Progenitor cell of endocrine pancreas (in vitro differentiated cells): ENCODE measurements around the gene ACACB. TPM values are rescaled to one million over a fixed set of nuclear protein-coding genes. Genes with fewer than 3 reads are reported as not detected.

Experiments used
- DNase-seq: peaks from one replicate; pipeline ENCODE4 v3.0.0; 2021; ENCODE audit warnings: low spot score; ENCODE audit not compliant: unreplicated experiment
- H3K27ac Mint-ChIP-seq: 2 replicates; pipeline ENCODE4 v1.8.0; 2021; ENCODE audit warnings: mild to moderate bottlenecking, moderate library complexity, mixed read lengths
- H3K27me3 Mint-ChIP-seq: 2 replicates; pipeline ENCODE4 v1.8.0; 2021; ENCODE audit warnings: mixed read lengths
- H3K36me3 Mint-ChIP-seq: 2 replicates; pipeline ENCODE4 v1.8.0; 2022; ENCODE audit warnings: mixed read lengths; ENCODE audit not compliant: insufficient read depth
- H3K4me1 Mint-ChIP-seq: 2 replicates; pipeline ENCODE4 v1.8.0; 2021; ENCODE audit warnings: low read depth, mixed read lengths
- H3K4me3 Mint-ChIP-seq: 2 replicates; pipeline ENCODE4 v1.8.0; 2021; ENCODE audit warnings: low read depth, mild to moderate bottlenecking, moderate library complexity, mixed read lengths
- H3K9me3 Mint-ChIP-seq: 2 replicates; pipeline ENCODE4 v1.8.0; 2021; ENCODE audit warnings: low read depth, mixed read lengths
- CTCF ChIP-seq: fragments of 200-600 bp; sonication (generic); IDR thresholded peaks from one replicate; pipeline ENCODE4 v1.5.0; 2021; ENCODE audit warnings: antibody characterized with exemption, mild to moderate bottlenecking; ENCODE audit not compliant: unreplicated experiment
- total RNA-seq: library from RNA; stranded (reverse); gene quantifications from 2 replicates; pipeline ENCODE4 v1.2.1, GENCODE V29; 2021

Gene ACACB
- total RNA-seq, 1 donor from 2014 or later, result 47.3 TPM

DNA sequence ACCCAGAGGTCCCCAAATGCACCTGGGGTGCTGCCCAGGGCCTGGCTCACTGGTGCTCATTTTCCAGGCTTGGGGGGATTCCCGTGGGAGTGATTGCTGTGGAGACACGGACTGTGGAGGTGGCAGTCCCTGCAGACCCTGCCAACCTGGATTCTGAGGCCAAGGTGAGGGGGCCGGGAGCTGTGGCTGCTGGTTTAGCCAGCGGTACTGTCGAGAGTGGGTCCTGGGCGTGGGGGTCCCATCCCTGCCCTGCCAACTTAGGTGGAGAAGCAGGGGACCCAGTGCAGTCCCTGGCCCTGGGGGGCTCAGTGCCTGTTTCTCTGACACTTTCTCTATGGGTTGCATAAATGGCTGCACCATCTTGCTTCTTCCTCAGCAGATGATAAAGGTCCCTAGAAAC lies 141.8 kb downstream of the ACACB start:
- Mint-ChIP-seq H3K27me3 (no peaks in the 10 kb centered on the region), H3K27ac (no peak overlapping the region), H3K4me1 (no peaks in the 10 kb centered on the region), H3K36me3 (peaks cover 25% of the 10 kb centered on the region), H3K9me3 (peaks cover 9% of the 10 kb centered on the region), H3K4me3 (no peak overlapping the region)
- DNase-seq, result no peak
- TF ChIP-seq CTCF, result no peak

DNA sequence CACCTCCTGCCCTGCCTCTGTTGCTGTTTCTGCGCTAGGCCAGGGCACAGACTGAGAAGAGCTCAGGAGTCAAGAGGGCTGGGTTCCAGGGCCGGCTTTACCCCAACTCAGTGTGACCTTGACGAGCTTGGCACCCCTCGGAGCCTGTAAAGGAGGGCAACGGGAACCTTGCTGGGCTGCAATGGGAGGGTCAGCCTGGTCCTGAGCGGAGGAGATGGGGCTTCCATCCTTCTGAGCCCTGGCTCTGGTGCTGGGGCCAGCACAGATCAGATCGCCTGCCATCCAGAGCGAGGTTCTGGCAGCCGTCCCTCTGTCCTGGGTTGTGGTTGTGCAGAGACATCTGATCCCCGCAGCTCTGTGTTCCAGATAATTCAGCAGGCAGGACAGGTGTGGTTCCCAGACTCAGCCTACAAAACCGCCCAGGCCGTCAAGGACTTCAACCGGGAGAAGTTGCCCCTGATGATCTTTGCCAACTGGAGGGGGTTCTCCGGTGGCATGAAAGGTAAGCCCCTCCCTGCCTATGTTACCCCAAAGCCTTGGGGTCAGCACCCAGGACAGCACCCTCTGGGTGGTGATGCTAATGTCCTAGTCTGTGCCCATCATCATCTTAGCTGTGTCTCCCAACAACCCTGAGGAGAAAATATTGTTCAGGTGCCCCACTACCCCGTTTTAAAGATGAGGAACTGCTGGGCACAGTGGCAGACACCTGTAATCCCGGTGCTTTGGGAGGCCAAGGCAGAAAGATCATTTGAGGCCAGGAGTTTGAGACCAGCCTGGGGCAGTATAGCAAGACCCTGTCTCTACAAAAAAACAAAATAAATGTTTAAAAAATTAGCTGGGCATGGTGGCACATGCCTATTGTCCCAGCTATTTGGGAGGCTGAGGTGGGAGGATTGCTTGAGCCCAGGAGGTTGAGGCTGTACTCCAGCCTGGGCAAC lies 142.5 kb downstream of the ACACB start:
- H3K36me3 Mint-ChIP-seq, result peaks cover 22% of the 10 kb centered on the region
- H3K9me3 Mint-ChIP-seq, result peaks cover 6% of the 10 kb centered on the region
- no peak overlapping the region for H3K4me3 Mint-ChIP-seq
- no peak for DNase-seq
- no peak for TF ChIP-seq CTCF
- H3K4me1 Mint-ChIP-seq, result no peaks in the 10 kb centered on the region
- H3K27me3 Mint-ChIP-seq, result no peaks in the 10 kb centered on the region
- H3K27ac Mint-ChIP-seq, result no peak overlapping the region

- Mint-ChIP-seq H3K4me1 (no peaks in the 10 kb centered on the region), H3K4me3 (no peak overlapping the region)
- TF ChIP-seq CTCF, result no peak
These were observed 143.1 kb downstream of the ACACB start for GRCh38 chr12:109259545-109259895.

GRCh38 chr12:109261087-109261486 lies 144.7 kb downstream of the ACACB start:
- TF ChIP-seq CTCF, result no peak
- Mint-ChIP-seq H3K27ac (no peak overlapping the region), H3K4me3 (no peak overlapping the region), H3K4me1 (no peaks in the 10 kb centered on the region), H3K27me3 (no peaks in the 10 kb centered on the region), H3K9me3 (peaks cover 4% of the 10 kb centered on the region), H3K36me3 (peaks cover 15% of the 10 kb centered on the region)
- no peak for DNase-seq

More at GRCh38 chr12:109259545-109259895, 143.1 kb downstream of the ACACB start:
- Mint-ChIP-seq H3K36me3 (peaks cover 24% of the 10 kb centered on the region), H3K9me3 (peaks cover 4% of the 10 kb centered on the region), H3K27me3 (no peaks in the 10 kb centered on the region), H3K27ac (no peak overlapping the region)
- no peak for DNase-seq

DNA sequence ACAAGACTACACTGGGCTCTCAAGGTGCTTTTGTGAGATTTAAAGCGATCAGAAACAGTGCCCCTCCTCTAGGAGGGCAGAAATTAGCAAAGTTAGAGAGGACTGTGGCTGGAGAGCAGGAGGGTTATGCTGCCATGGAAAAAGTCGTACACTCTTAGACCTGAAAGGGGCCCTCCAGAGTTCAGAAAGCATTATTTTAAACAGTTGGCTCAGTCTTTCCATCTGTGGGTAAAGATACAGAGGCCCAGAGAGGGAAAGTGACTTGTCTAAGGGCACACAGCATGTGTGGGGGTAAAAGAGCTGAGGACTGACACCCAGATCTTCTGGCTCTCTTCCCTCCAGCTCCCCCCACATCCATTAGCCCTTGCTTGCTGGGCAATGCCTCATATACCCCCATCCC lies 145.6 kb downstream of the ACACB start:
- Mint-ChIP-seq H3K9me3 (peaks cover 4% of the 10 kb centered on the region), H3K4me1 (no peaks in the 10 kb centered on the region), H3K4me3 (no peak overlapping the region), H3K36me3 (peaks cover 15% of the 10 kb centered on the region), H3K27ac (no peak overlapping the region), H3K27me3 (no peaks in the 10 kb centered on the region)
- no peak for TF ChIP-seq CTCF
- no peak for DNase-seq
